ENCODE data around the gene SLC37A1.

GRCh38 chr21:42522271-42522670, 8.6 kb downstream of the SLC37A1 start:
- TF ChIP-seq, protein P1, sequence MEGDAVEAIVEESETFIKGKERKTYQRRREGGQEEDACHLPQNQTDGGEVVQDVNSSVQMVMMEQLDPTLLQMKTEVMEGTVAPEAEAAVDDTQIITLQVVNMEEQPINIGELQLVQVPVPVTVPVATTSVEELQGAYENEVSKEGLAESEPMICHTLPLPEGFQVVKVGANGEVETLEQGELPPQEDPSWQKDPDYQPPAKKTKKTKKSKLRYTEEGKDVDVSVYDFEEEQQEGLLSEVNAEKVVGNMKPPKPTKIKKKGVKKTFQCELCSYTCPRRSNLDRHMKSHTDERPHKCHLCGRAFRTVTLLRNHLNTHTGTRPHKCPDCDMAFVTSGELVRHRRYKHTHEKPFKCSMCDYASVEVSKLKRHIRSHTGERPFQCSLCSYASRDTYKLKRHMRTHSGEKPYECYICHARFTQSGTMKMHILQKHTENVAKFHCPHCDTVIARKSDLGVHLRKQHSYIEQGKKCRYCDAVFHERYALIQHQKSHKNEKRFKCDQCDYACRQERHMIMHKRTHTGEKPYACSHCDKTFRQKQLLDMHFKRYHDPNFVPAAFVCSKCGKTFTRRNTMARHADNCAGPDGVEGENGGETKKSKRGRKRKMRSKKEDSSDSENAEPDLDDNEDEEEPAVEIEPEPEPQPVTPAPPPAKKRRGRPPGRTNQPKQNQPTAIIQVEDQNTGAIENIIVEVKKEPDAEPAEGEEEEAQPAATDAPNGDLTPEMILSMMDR (IDR thresholded peaks at IDR 0.05), result no peak
- no peak for TF ChIP-seq ZFX (IDR thresholded peaks at IDR 0.05; ENCODE audit: borderline replicate concordance)

Measured in 22Rv1 (cell line).